ENCODE measurements around the gene RSPRY1.

RSPRY1 gene

DNA sequence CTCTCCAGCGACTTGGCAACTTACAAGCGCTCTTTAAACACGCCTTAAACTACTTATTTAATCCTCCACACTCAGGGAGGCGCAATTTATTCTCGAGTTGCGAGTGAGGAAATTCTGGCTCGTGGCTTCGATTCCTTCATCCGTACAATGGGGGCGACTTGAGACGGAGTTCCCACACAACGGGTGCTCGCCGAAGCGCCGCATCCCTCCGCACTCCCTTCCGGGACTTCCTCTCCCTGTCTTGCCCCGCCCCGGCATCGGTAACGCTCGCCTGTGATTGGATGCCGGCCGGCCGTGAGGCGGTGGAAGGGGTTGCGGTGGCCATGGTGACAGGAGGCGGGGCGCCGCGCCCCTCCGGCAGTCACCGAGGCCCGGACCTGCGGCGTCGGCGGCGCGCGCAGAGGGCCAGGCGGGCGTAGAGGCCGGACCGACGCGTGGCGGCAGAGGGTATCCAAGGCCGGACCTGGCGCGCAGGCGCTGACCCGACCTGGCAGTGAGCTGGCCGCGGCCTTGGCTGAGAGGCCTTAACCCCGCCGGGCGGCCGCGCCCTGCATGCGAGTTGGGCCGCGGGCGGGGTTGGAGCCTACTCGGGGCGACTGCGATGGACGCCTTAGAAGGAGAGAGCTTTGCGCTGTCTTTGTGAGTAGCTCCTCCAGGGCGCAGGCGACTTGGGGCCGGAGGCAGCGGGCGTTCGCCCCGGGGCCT, 58.8 kb downstream of the RSPRY1 start, which contains the start of gene ARL2BP:
Gene ARL2BP, plus strand, starts transcription at position 493 of the 705 bp plus-strand sequence. Its CDS starts 109 bp downstream, at position 602.
- TF ChIP-seq, protein P1, sequence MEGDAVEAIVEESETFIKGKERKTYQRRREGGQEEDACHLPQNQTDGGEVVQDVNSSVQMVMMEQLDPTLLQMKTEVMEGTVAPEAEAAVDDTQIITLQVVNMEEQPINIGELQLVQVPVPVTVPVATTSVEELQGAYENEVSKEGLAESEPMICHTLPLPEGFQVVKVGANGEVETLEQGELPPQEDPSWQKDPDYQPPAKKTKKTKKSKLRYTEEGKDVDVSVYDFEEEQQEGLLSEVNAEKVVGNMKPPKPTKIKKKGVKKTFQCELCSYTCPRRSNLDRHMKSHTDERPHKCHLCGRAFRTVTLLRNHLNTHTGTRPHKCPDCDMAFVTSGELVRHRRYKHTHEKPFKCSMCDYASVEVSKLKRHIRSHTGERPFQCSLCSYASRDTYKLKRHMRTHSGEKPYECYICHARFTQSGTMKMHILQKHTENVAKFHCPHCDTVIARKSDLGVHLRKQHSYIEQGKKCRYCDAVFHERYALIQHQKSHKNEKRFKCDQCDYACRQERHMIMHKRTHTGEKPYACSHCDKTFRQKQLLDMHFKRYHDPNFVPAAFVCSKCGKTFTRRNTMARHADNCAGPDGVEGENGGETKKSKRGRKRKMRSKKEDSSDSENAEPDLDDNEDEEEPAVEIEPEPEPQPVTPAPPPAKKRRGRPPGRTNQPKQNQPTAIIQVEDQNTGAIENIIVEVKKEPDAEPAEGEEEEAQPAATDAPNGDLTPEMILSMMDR (conservative IDR thresholded peaks at IDR 0.05; ENCODE audit: low read depth, low read length): no peak
- peak within 1 kb of the TSS; percentile 69 for H3K4me3 ChIP-seq (ENCODE audit: low read length)
- peak; percentile 81 for DNase-seq (ENCODE audit: low read depth)

DNA sequence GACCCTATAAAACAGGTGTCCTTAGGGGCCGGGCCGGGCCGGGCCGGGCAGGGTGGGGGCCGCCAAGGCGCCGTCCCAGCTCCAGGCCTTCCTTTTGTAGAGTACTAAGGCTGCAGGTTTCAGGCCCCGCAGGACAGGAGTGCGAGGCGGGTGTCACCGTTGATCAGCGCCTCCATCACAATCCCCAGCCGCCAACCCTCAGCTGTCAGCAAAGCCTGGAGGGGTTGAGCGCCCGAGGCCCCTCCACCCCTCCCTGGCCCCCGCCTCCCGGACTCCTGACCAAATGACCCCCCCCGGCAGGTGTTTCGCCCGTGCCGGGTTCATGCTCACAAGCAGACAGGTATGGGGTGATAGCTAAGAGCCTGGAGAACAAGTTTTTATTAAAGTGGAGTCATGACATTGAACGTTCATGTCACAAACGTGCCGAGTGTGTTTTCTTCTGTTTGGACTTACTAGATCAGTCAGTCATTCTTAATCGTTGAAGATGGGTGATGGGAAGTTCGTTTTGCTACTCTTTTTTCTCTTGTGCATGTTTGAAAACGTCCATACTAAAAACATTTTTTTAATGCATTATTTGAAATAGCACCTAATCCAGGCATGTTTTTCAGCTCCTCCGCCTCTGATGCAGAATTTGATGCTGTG, 59.5 kb downstream of the RSPRY1 start:
- no peak for DNase-seq (ENCODE audit: low read depth)

DNA sequence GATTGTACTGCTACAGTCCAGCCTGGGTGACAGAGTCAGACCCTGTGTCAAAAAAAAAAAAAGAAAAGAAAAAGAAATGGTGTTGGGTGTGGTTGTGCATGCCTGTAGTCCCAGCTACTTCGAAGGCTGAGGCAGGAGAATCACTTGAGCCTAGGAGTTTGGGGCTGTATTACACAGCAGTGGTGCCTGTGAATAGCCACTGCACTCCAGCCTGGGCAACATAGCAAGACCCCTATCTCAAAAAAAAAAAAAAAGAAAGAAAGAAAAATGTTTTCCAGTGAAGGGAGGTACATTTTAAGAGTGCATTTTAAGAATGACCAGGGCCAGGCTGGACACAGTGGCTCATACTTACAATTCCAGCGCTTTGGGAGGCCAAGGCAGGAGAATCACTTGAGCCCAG, 65.2 kb downstream of the RSPRY1 start:
- H3K4me3 ChIP-seq (ENCODE audit: low read length): no peak overlapping the region
- TF ChIP-seq, protein P1 (conservative IDR thresholded peaks at IDR 0.05; ENCODE audit: low read depth, low read length): no peak

More for the DNA sequence above, 59.5 kb downstream of the RSPRY1 start:
- peak overlapping the region; percentile 69 for H3K4me3 ChIP-seq (ENCODE audit: low read length)
- TF ChIP-seq, protein P1 (conservative IDR thresholded peaks at IDR 0.05; ENCODE audit: low read depth, low read length): no peak

DNA sequence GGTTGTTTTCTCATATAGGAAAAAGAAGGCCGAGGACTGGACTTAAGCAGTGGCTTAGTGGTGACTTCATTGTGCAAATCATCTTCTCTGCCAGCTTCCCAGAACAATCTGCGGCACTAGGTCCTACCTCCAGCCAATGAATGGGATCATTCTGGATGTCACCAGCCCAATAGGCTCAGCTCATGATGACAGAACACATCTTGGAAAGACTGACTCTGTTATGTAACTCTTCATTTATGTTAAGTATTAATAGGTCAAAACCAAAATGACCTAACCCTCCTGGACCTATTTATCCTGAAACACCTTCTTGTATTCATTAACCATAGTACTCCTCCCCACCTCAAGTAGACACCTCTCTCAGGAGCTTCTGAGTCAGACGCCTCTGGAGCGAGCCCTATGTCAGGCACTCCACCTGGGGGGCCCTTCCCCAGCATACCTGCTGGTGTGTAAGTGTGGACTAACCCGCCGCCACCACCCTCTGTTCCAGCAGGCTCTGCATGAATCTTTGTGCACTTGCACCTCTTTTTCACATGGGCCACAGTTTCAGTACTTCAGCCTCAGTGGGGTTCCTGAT, 66.1 kb downstream of the RSPRY1 start:
- TF ChIP-seq, protein P1 (conservative IDR thresholded peaks at IDR 0.05; ENCODE audit: low read depth, low read length): no peak
- DNase-seq (ENCODE audit: low read depth): no peak
- H3K4me3 ChIP-seq (ENCODE audit: low read length): no peak overlapping the region

More for the DNA sequence above, 65.2 kb downstream of the RSPRY1 start:
- DNase-seq (ENCODE audit: low read depth): no peak

DNA sequence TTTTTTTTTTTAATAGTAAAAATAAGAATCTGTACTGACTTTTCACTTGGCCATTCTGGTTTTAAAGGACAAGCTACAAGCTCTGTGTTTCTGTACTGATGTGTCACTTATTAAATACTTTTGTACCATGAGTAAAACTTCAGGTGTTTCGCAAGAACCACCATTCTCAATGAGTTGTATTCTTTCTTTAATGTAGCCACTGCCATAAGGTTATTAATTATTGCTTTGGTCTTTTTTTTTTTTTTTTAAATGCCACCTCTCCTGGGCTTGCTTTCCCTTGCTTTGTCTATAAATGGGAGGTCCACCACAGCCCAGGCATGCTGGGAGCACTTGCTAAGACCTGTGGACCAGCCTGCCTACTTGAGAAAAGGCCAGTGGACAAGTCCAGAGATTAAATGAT, 67.3 kb downstream of the RSPRY1 start:
- DNase-seq (ENCODE audit: low read depth): no peak
- TF ChIP-seq, protein P1 (conservative IDR thresholded peaks at IDR 0.05; ENCODE audit: low read depth, low read length): no peak
- H3K4me3 ChIP-seq (ENCODE audit: low read length): no peak overlapping the region

DNA sequence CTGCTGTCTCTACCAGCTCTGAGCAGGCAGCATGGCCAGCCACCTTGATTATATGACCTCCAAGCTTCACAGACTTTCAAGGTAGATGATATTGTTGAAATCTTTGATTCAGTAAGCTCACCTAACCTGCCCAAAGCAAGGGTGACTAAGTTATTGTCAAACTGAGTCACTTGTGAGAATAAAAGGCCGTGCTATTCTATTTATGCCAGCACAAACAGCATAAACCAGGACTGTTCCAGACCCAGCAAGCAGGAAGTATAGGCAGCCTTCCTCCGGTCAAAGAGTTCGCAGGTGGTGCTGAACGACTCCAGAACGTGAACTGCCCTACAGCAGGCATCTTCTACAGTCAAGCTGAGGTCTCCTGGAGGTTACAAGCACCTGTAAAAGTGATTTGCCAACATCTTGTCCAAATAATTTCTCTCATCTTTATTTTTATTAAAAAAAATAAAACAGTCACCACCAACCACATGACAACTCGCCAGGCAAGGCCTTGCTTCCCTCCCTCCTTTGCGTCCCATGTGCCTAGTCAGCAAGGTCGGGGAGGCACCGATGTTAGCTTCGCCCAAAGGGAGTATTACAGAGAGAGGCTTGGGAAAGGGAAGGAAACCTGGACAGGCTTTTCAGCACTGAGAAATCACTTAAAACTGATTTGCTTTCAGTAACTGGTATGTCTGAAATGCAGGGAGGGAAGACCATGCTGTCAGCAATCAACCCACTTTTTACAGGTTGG, 69.7 kb downstream of the RSPRY1 start:
- DNase-seq (ENCODE audit: low read depth): no peak
- TF ChIP-seq, protein P1 (conservative IDR thresholded peaks at IDR 0.05; ENCODE audit: low read depth, low read length): no peak
- H3K4me3 ChIP-seq (ENCODE audit: low read length): no peak overlapping the region

All from retinal pigment epithelial cell (primary cell).